ENCODE measurements around the gene PRDM16.

Gene PRDM16

GRCh38 chr1:3215198-3216014, 146.4 kb downstream of the PRDM16 start:
- DNase-seq, result no peak

GRCh38 chr1:3216015-3216391, 147.0 kb downstream of the PRDM16 start:
- no peak for DNase-seq

- no peak for DNase-seq
These were observed 148.2 kb downstream of the PRDM16 start for GRCh38 chr1:3217181-3217641.

DNA sequence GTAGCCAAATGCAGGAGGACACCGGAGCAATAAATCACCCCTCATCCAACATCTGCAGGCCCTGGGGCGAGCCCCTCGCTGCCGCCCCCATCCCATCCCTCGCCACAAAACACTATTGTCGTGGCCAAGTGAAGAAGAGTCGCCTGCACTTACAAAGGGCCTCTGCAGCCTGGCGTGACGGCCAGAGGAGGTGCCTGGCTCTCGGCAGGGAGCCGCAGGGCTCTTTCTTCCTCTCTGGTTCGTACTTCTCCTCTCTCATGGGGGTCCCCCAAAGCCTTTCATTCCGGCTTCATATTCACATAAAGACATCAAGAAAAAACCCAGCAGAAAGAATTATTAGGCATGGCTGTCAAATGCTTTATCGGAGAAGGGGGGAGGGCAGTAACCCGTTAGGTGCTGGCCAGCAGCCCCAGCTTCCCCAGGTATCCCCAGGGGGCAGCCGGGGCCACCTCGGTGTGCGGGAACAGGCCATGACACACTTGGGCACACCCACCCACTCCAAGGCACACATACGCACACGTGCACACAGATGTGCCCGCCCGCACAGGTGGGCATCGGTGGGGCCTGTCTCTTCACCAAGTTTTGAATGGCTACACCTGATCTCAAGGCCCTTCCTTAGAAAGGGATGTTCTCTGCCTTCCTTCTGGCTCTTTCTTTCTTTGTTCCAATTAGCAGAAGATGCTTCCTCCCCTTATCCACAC, 149.1 kb downstream of the PRDM16 start:
- DNase-seq, result no peak

DNA sequence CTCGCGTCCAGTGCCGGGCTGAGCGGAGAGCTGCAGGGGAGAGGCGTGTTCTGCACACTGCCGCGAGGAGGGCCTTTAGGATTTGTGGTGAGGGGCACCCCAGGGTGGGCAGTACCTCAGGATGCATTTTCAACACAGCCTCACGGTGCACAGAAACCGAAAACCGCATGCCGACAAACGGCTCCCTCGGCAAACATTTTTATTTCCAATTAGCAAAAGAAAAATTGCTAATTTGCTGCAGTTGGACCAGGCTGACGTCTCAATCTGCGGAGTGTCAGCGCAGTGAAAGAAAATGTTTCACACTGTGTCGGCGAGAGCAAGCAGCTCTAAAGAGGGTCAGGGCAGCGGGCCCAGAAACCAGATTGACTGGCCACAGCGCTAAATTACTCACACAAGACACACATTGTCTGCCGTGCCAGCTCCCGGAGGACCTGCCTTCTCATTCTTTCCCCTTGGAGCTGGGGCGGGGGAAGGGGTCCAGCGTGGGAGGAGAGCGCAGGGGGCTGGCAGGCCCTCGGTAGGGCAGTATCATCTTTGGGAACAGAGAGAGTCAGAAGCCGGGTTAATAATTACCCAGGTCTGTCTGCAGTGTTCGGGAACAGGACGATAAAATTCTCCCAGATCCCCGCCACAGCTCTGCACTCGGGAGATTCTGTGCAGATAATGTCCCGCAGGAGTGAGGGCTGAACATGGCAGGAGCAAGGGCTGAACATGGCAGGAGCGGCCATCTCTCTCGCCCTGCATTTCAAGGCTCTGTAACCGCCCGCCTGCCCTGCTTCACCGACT, 150.2 kb downstream of the PRDM16 start:
- no peak for DNase-seq

GRCh38 chr1:3219791-3220467, 150.9 kb downstream of the PRDM16 start:
- DNase-seq, result no peak

DNA sequence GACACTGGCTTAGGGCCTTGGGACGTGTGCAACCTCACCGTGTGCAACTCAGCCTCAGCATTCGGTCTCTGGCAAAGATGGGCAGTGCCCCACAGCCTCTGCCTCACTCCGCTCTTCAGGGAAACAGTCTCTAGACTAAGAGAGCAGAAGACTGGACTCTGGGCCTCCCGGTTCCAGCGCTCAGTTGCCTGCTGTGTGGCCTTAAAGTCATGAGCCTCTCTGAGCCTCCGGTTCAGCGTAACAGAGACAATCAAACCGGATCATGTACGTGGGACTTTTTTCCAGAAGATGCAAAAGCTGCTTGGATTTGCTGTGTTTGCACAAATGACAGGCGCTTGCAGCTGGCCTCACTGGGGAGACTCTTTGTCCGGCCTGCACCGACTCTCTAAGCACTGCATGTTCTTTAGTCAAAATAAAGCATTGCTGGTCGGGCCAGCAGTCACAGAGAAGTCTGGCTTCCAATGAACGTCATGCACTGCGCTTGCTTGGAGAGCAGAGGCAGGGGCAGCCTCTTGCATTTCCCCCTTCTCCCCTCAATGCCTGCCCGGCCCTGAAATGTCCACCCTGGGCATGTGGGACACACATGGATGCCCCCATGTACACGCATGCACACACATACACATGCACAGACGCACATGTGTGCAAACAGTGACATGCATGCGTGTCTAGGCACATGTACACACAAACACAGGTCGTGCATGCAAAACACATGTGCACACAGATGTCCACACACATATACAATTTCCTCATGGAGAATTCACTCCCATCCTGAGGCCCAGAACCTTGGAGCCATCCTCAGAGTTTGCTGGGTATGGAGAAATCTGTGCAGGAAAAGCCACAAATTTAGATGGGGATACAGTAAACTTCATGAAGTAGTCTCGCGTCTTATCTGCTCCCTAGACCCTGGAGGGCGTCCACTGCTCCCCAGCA, 152.4 kb downstream of the PRDM16 start:
- no peak for DNase-seq

DNA sequence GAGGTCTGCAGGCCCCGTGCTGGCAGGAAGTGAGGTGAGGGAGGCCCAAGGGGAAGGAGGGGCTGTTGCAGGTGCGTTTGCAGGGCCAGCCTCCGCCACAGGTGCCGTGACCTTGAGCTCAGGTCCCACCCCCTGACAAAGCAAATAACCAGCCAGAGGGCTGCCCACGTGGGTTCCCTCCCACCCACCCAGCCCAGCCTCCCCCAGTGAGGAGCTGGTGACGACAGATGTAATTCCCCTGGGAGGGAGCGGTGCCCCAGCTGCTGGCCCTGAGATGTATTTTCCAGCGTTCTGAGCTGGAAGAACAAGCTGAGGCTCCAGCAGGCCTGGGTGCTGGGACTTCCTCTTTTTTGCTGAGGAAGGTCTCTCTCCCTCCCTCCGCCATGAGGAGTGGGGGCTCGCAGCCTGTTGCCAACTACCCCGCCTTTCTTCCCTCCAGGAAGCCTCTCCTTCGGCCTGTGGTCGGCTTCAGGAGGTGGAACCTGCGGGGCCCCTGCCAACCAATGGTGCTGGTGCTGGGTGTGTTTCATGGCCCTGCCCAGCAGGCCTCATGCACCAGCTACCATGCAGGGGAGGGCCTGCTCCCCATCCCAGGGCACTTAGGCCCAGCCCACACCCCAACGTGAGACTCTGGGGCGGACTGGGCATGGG, 153.2 kb downstream of the PRDM16 start:
- no peak for DNase-seq

DNA sequence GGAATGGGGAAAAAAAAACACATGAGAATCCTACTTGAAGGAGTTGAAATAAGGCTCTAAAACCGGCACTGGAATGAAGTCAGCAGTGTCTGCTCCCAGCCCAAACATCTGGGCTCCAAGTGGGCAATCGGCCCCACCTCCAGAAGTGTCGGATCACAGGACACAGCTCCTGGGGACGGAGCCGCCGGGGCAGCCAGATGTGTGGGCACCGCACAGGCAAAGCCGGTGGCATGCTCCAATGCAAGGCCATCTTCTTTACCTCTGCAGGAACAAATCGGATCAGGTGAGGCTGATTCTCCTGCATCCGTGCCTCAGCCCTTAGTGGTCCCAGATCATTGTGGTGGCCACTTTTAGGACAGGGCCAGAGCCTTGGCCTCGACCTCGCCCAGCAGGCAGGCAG, 156.7 kb downstream of the PRDM16 start:
- DNase-seq, result no peak

DNA sequence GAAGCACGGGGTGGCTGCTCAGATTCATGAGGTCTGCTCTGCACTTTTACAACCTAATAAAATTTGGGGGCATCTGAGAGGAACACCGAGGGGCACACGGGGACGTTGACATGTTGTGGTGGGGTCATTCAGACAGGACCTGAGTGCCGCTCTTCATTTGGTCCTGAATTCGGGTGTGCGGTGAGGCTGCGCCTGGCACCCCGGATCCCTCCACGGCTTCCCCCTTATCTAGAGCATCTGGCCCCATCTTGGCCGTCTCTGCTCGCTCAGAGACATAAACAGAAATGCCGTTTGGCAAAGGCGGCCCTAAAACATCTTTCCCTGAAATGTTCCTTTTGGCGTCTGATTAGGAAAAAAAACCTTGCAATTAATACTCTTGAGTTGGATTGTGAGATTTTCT, 157.2 kb downstream of the PRDM16 start:
- DNase-seq, result no peak

DNA sequence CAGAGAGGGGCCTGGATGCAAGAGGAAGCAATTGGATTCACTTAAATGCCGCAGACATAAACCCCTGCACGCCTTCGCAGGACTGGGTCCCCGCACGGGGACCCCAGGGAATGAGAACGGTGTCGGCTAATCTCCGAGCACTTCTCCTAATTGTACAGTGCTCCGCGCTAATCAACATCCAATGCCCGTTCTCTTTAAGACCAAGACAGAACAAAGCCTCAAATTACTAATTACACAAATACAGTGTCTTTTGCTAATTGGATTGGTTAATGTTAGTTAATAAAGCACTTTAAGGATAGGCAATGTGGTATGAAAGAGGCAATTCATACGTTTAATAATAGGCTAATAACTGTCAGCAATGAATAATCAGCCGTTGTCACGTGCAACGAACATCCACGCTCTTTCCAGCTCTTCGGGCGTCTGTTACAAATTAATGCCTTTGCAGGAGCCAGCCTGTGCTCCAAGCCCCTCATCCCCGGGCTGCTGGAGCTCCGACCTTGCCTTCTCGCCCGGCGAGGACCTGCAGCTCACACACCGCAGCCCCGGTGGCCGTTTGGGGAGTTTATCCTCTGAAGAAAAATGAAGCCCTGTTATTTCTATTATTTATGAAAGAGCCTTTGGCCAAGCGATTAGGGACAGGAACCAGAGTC, 157.8 kb downstream of the PRDM16 start:
- DNase-seq, result no peak

DNA sequence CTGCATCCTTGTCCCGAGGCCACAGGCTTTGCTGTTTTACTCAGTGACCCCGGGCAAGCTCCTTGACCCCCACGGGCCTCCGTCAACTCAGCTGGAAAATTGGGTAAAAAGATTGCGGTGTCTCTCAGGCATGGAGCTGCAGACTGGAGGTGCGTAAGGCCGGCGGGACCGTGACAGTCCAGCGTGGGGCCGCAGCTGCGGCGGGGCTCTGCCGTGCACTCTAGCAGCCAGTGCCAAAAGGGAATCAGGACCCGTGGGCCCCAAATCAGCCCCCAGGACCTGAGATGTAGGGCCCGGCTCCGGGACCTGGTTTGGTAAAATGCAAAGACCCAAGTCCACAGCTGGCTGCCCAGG, 158.3 kb downstream of the PRDM16 start:
- DNase-seq, result no peak

DNA sequence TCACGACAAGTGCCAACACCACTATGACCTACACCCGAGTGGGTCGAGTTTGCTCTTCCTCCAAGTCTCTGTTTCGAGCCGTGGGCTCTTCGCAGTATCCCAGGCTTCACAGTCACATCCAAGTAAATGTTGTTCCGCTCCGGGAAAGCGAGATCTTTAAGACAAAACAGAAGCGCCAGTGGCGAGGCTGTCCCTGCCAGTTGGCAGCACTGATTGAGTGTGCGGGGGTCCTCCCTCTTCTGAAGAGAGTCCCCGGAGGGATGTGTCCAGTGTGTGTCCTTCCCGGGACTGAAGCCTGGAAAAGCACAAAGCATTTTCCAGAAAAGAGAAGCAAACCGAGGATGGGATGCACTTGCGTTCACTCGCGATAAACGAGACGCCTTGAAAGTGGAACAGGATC, 158.9 kb downstream of the PRDM16 start:
- DNase-seq, result no peak

DNA sequence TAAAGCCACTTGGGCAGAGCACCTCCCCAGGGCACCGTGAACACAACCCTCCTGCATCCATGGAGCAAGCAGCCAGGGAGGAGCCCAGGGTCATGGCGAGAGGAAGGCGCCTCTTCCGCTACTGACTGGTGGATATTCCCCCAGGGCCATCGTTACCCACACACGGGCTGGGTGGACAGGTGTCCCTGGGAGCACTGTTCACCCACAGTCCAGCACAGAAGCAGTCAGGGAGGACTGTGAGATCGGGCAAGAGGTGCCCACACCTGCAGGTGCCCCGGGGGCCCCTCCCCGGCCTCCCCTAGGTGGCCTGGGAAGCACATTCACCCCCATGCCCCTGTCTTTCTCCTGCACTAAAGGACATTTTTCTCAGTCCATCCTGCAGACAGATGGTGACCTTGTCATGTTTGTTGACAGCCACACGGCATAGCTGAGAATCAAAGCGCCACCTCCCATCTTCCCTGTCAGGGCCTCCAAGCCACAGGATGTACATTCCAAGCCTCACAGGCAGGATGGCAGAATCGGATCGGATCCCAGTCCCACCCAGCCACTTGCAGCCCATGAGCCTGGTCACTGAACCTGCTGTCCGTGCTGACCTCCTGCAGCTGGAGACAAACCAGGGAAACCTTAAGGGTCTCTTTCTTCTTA, 160.2 kb downstream of the PRDM16 start:
- no peak for DNase-seq

GRCh38 chr1:3230553-3230952, 161.6 kb downstream of the PRDM16 start:
- DNase-seq, result no peak

- no peak for DNase-seq
These were observed 162.2 kb downstream of the PRDM16 start for GRCh38 chr1:3231245-3231644.

DNA sequence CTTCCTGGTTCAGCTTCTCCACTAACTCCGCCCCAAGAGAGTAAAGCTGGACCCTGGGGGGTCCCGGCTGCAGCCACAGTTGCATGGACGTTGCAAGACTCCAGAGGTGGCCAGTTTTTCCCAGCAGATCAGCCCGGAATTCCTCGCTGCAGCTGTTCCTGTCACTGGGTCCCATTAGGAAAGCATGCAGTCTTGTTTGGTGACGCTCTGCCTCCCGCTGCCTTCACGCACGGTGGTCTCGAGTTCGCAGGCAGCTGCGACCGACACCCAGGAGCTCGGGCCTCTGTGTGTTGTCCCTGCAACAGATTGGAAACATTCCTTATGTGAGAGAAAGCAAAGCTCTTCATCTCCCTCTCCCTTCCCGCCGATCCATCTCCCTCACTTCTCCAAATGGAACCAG, 162.8 kb downstream of the PRDM16 start:
- no peak for DNase-seq

- no peak for DNase-seq
These were observed 164.0 kb downstream of the PRDM16 start for GRCh38 chr1:3233031-3233430.

DNA sequence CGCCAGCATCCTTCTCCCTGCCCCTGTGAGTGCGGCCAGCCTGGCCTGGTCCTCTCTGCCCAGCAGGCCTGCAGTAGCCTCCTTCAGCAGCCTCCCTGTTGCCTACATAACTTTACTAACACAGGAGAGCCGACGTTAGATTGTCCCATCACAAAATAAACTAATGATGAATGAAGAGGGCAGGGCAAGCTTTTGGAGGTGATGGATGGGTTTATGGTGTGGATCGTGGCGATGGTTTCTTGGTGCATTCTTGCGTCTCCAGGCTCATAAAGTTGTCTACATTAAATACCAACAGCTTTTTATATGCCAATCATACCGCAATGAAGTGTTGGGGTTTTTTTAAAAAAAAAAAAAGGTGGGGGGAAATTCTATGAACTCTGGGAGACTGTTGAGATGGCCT, 164.5 kb downstream of the PRDM16 start:
- DNase-seq, result no peak

DNA sequence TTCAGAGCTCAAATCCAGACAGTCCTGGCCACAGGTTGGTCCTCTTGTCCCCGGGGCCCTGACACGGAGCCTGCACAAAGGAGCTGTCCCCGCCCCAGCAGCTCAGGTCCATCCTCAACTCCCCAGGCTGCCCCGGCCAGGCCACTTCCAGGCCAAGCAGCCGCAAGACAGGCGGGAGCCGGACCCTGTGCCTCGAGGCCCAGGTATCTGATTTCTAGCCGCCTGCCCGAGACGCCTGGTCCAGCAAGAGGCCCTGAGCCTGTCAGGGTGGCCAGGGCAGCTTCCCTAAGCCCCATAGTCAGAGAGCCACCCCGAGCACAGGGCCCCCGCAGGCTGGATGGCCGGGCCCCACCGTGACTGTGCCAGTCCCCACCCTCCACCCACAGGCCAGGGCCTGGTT, 165.3 kb downstream of the PRDM16 start:
- DNase-seq, result no peak

Data from CD4-positive, alpha-beta T cell treated with Interleukin-1 beta for 1 hour (primary cell).